ENCODE measurements around the gene POLDIP2.

Gene POLDIP2

GRCh38 chr17:28372945-28373274, 15.6 kb upstream of the POLDIP2 start:
- ATAC-seq (ENCODE audit: insufficient read depth, low read depth) (no peak), DNase-seq (no peak)
- H3K36me3 ChIP-seq (ENCODE audit: insufficient read depth, low read length) = no peaks in the 10 kb centered on the region
- peaks cover 4% of the 10 kb centered on the region; the same call in 1 of the 2 replicates for H3K4me1 ChIP-seq (ENCODE audit: insufficient read depth, low read length)
- no peaks in the 10 kb centered on the region for H3K27me3 ChIP-seq (ENCODE audit: insufficient read depth, low read length, poor library complexity)
- no peak overlapping the region for H2AFZ ChIP-seq (ENCODE audit: low read depth, low read length)
- no peak overlapping the region for H3K27ac ChIP-seq (ENCODE audit: low read length)
- no peaks in the 10 kb centered on the region for H3K79me2 ChIP-seq (ENCODE audit: insufficient read depth, low read length)
- H3K4me3 ChIP-seq (ENCODE audit: low read depth in 1 of 2, low read length in 2 of 2) = no peak overlapping the region
- H3K9ac ChIP-seq (ENCODE audit: low read depth, low read length) = no peak overlapping the region
- peaks cover 11% of the 10 kb centered on the region for H4K20me1 ChIP-seq (ENCODE audit: insufficient read depth, low read length)
- TF ChIP-seq EZH2 (IDR thresholded peaks at IDR 0.05; ENCODE audit: borderline replicate concordance, low read depth, low read length, severe bottlenecking) = no peak
- TF ChIP-seq CTCF (IDR thresholded peaks at IDR 0.05; ENCODE audit: borderline replicate concordance, extremely low read depth, low read length, poor library complexity, severe bottlenecking) = no peak
- no peak overlapping the region for H3K4me2 ChIP-seq (ENCODE audit: insufficient read depth, low read length)
- H3K9me3 ChIP-seq (ENCODE audit: insufficient read depth, low read length, severe bottlenecking) = no peaks in the 10 kb centered on the region

- no peak overlapping the region for H2AFZ ChIP-seq (ENCODE audit: low read depth, low read length)
- H3K9ac ChIP-seq (ENCODE audit: low read depth, low read length) = no peak overlapping the region
- H3K79me2 ChIP-seq (ENCODE audit: insufficient read depth, low read length) = no peaks in the 10 kb centered on the region
- DNase-seq (no peak), ATAC-seq (ENCODE audit: insufficient read depth, low read depth) (no peak)
- H4K20me1 ChIP-seq (ENCODE audit: insufficient read depth, low read length) = peaks cover 11% of the 10 kb centered on the region
- no peaks in the 10 kb centered on the region for H3K36me3 ChIP-seq (ENCODE audit: insufficient read depth, low read length)
- H3K9me3 ChIP-seq (ENCODE audit: insufficient read depth, low read length, severe bottlenecking) = no peaks in the 10 kb centered on the region
- H3K4me3 ChIP-seq (ENCODE audit: low read depth in 1 of 2, low read length in 2 of 2) = no peak overlapping the region
- H3K27me3 ChIP-seq (ENCODE audit: insufficient read depth, low read length, poor library complexity) = no peaks in the 10 kb centered on the region
- no peak overlapping the region for H3K27ac ChIP-seq (ENCODE audit: low read length)
- peaks cover 4% of the 10 kb centered on the region; the same call in 1 of the 2 replicates for H3K4me1 ChIP-seq (ENCODE audit: insufficient read depth, low read length)
- no peak for TF ChIP-seq CTCF (IDR thresholded peaks at IDR 0.05; ENCODE audit: borderline replicate concordance, extremely low read depth, low read length, poor library complexity, severe bottlenecking)
- no peak for TF ChIP-seq EZH2 (IDR thresholded peaks at IDR 0.05; ENCODE audit: borderline replicate concordance, low read depth, low read length, severe bottlenecking)
- no peak overlapping the region for H3K4me2 ChIP-seq (ENCODE audit: insufficient read depth, low read length)
Observed at GRCh38 chr17:28372203-28372944, 15.0 kb upstream of the POLDIP2 start.

- Histone ChIP-seq H3K4me2 (ENCODE audit: insufficient read depth, low read length) (no peak within 1 kb of the TSS; the same call in 1 of the 2 replicates), H3K27ac (ENCODE audit: low read length) (no peak within 1 kb of the TSS), H3K27me3 (ENCODE audit: insufficient read depth, low read length, poor library complexity) (no peaks in the 10 kb centered on the region), H3K9ac (ENCODE audit: low read depth, low read length) (no peak within 1 kb of the TSS), H3K79me2 (ENCODE audit: insufficient read depth, low read length) (no peaks in the 10 kb centered on the region), H3K4me3 (ENCODE audit: low read depth in 1 of 2, low read length in 2 of 2) (no peak within 1 kb of the TSS), H3K36me3 (ENCODE audit: insufficient read depth, low read length) (no peaks in the 10 kb centered on the region), H4K20me1 (ENCODE audit: insufficient read depth, low read length) (peaks cover 11% of the 10 kb centered on the region), H3K4me1 (ENCODE audit: insufficient read depth, low read length) (peaks cover 4% of the 10 kb centered on the region; the same call in 1 of the 2 replicates), H2AFZ (ENCODE audit: low read depth, low read length) (no peak within 1 kb of the TSS), H3K9me3 (ENCODE audit: insufficient read depth, low read length, severe bottlenecking) (no peaks in the 10 kb centered on the region)
- ATAC-seq (ENCODE audit: insufficient read depth, low read depth) = peak; percentile 87
- no peak for TF ChIP-seq CTCF (IDR thresholded peaks at IDR 0.05; ENCODE audit: borderline replicate concordance, extremely low read depth, low read length, poor library complexity, severe bottlenecking)
- no peak for TF ChIP-seq EZH2 (IDR thresholded peaks at IDR 0.05; ENCODE audit: borderline replicate concordance, low read depth, low read length, severe bottlenecking)
- peak; percentile 66 for DNase-seq
Observed at GRCh38 chr17:28371245-28372202, 14.2 kb upstream of the POLDIP2 start, which contains the start of gene SARM1. Gene SARM1 (plus strand): TSS chr17:28371694. CDS start chr17:28372033, 339 bp downstream.
